ENCODE data around the gene ANKRD28. TPM values are rescaled to one million over a fixed set of nuclear protein-coding genes. Genes with fewer than 3 reads are reported as not detected.
A peak's percentile ranks its signal among the peaks of the same experiment; 100 is the strongest.

ANKRD28 gene
- total RNA-seq, 1 experiment from 2014 or later = 53.0 TPM

DNA sequence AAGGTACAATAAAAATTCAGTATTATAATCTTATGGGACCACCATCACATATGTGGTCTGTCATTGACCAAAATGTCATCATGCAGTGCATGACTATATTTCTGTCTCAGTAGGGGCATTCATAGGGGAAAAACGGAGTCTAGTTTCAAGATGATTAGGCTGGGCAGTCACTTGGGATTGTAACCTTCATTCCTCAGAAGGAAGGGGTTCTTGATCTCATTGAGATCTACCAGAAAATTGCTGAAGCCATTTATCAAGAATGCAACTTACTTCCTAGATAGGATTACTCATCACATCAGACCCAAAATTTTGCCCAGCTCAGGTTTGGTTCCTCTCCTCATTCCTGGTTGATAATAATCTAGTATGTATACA lies 158.9 kb downstream of the ANKRD28 start:
- ChIA-PET POLR2A (ENCODE audit: unreplicated experiment) (no interaction called here), CTCF (no interaction called here)
- Histone ChIP-seq H3K4me1 (ENCODE audit: insufficient read depth, low read length) (peaks cover 46% of the 10 kb centered on the region), H3K4me2 (ENCODE audit: low read length) (no peak overlapping the region), H3K27me3 (ENCODE audit: low read length) (no peaks in the 10 kb centered on the region), H3K36me3 (ENCODE audit: low read depth, low read length) (no peaks in the 10 kb centered on the region), H3K9me3 (ENCODE audit: low read length) (no peaks in the 10 kb centered on the region), H3F3A (ENCODE audit: low read length, unreplicated experiment) (peaks cover 9% of the 10 kb centered on the region), H3K79me2 (ENCODE audit: low read length) (no peaks in the 10 kb centered on the region), H2AFZ (ENCODE audit: low read length) (no peak overlapping the region), H3K9ac (ENCODE audit: low read length) (no peak overlapping the region), H4K20me1 (ENCODE audit: low read length) (no peaks in the 10 kb centered on the region), H3K4me3 (ENCODE audit: low read length) (no peak overlapping the region), H3K27ac (ENCODE audit: low read length) (no peak overlapping the region), H3K9me2 (replicated peaks; ENCODE audit: low read length) (no peaks in the 10 kb centered on the region)
- TF ChIP-seq EZH2phosphoT487 (IDR thresholded peaks at IDR 0.05; ENCODE audit: borderline replicate concordance, low read length) (no peak), EZH2 (IDR thresholded peaks at IDR 0.05; ENCODE audit: low read length, unreplicated experiment) (no peak)
- BruUV-seq (replicated peaks) = no TSS peak
- intact Hi-C loops (cut with micrococcal nuclease) = loop anchor here (10.0 kb wide), 1 partner anchor 606 kb away; no protein-coding TSS in a partner anchor
- ATAC-seq (no peak), DNase-seq (no peak)

DNA sequence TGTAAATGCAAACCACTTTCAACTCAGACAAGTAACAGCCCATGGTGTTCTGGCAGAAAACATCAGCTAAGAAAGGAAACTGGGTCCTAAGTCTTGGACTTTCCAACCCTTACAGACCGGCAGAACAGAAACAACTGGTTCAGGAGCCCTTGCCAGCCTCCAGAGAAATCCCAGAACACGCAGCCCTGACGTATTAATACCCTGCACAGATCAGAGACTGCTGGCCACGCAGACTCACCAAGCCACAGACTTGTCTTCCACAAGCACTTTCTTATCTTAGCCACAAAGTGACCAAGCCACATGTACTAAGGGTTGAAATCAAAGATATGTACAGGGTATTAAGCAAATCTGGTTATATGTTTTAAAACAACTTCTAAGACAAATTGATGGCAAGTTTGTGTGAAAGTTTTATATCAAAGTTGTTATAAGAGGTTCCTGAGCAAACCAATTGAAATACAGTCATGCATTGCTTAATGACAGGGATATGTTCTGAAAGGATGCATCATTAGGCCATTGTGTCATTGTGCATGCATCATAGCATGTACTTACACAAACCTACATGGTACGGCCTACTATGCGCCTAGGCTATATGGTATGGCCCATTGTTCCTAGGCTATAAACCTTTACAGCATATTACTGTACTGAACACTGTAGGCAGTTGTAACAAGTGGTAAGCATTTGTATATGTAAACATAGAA lies 159.4 kb downstream of the ANKRD28 start:
- no peaks in the 10 kb centered on the region for H3K9me2 ChIP-seq (replicated peaks; ENCODE audit: low read length)
- no peaks in the 10 kb centered on the region for H3K27me3 ChIP-seq (ENCODE audit: low read length)
- ATAC-seq (no peak), DNase-seq (no peak)
- H3K4me3 ChIP-seq (ENCODE audit: low read length) = no peak overlapping the region
- no peak overlapping the region for H3K4me2 ChIP-seq (ENCODE audit: low read length)
- H3K27ac ChIP-seq (ENCODE audit: low read length) = no peak overlapping the region
- no peak for TF ChIP-seq EZH2 (IDR thresholded peaks at IDR 0.05; ENCODE audit: low read length, unreplicated experiment)
- TF ChIP-seq CTCF (conservative IDR thresholded peaks at IDR 0.05; ENCODE audit: low read depth, low read length) = no peak
- TF ChIP-seq EZH2phosphoT487 (IDR thresholded peaks at IDR 0.05; ENCODE audit: borderline replicate concordance, low read length) = no peak
- no peak overlapping the region for H2AFZ ChIP-seq (ENCODE audit: low read length)
- H3K36me3 ChIP-seq (ENCODE audit: low read depth, low read length) = no peaks in the 10 kb centered on the region
- H3K9ac ChIP-seq (ENCODE audit: low read length) = no peak overlapping the region
- no peaks in the 10 kb centered on the region for H3K79me2 ChIP-seq (ENCODE audit: low read length)
- intact Hi-C loops (cut with micrococcal nuclease) = loop anchor here (10.0 kb wide), 1 partner anchor 606 kb away; no protein-coding TSS in a partner anchor
- BruUV-seq (replicated peaks) = no TSS peak
- ChIA-PET POLR2A (ENCODE audit: unreplicated experiment) (no interaction called here), CTCF (no interaction called here)
- no peaks in the 10 kb centered on the region for H3K9me3 ChIP-seq (ENCODE audit: low read length)
- peaks cover 14% of the 10 kb centered on the region for H3F3A ChIP-seq (ENCODE audit: low read length, unreplicated experiment)
- H3K4me1 ChIP-seq (ENCODE audit: insufficient read depth, low read length) = peaks cover 51% of the 10 kb centered on the region
- no peaks in the 10 kb centered on the region for H4K20me1 ChIP-seq (ENCODE audit: low read length)

GRCh38 chr3:15637131-15637951 lies 160.4 kb downstream of the ANKRD28 start:
- POLR2A ChIA-PET (ENCODE audit: unreplicated experiment) = no interaction called here
- CTCF ChIA-PET = interaction anchor here (0.5 kb wide), 1 partner anchor 611 kb away, joined by 4 read pairs; no protein-coding TSS in a partner anchor
- TF ChIP-seq CTCF (conservative IDR thresholded peaks at IDR 0.05; ENCODE audit: low read depth, low read length) (no peak), EZH2 (IDR thresholded peaks at IDR 0.05; ENCODE audit: low read length, unreplicated experiment) (no peak), EZH2phosphoT487 (IDR thresholded peaks at IDR 0.05; ENCODE audit: borderline replicate concordance, low read length) (no peak)
- H2AFZ ChIP-seq (ENCODE audit: low read length) = no peak overlapping the region
- H3K9ac ChIP-seq (ENCODE audit: low read length) = no peak overlapping the region; the same call in 1 of the 2 replicates
- no peak overlapping the region for H3K4me3 ChIP-seq (ENCODE audit: low read length)
- no peak overlapping the region for H3K4me2 ChIP-seq (ENCODE audit: low read length)
- BruUV-seq (replicated peaks) = no TSS peak
- peaks cover 60% of the 10 kb centered on the region for H3K4me1 ChIP-seq (ENCODE audit: insufficient read depth, low read length)
- H3F3A ChIP-seq (ENCODE audit: low read length, unreplicated experiment) = peaks cover 14% of the 10 kb centered on the region
- no peaks in the 10 kb centered on the region for H3K27me3 ChIP-seq (ENCODE audit: low read length)
- no peaks in the 10 kb centered on the region for H3K9me3 ChIP-seq (ENCODE audit: low read length)
- H3K79me2 ChIP-seq (ENCODE audit: low read length) = no peaks in the 10 kb centered on the region
- peak overlapping the region; percentile 97 for H3K27ac ChIP-seq (ENCODE audit: low read length)
- intact Hi-C loops (cut with micrococcal nuclease) = loop anchor here (10.0 kb wide), 1 partner anchor 607 kb away; no protein-coding TSS in a partner anchor
- ATAC-seq (no peak), DNase-seq (no peak)
- no peaks in the 10 kb centered on the region for H4K20me1 ChIP-seq (ENCODE audit: low read length)
- no peaks in the 10 kb centered on the region for H3K9me2 ChIP-seq (replicated peaks; ENCODE audit: low read length)
- no peaks in the 10 kb centered on the region for H3K36me3 ChIP-seq (ENCODE audit: low read depth, low read length)

All from PC-3 (cell line).